Mesodermal cell (in vitro differentiated cells): ENCODE data around the gene KCNH4. TPM values are rescaled to one million over a fixed set of nuclear protein-coding genes. Genes with fewer than 3 reads are reported as not detected.
"Not testable (repeated sequence)": the region's sequence is repeated elsewhere in the genome, so short reads cannot be mapped to it uniquely, and the experiment has no call there.

Experiments used
- H3K27ac ChIP-seq: 2 replicates; pipeline ENCODE4 v1.7.0; 2013; ENCODE audit warnings: mild to moderate bottlenecking, low read depth, low read length, moderate library complexity; ENCODE audit not compliant: severe bottlenecking
- H3K36me3 ChIP-seq: 2 replicates; pipeline ENCODE4 v1.7.1; 2013; ENCODE audit warnings: mild to moderate bottlenecking, low read length, moderate library complexity; ENCODE audit not compliant: control insufficient read depth, insufficient read depth
- H3K4me1 ChIP-seq: one replicate; pipeline ENCODE4 v1.7.1; 2013; ENCODE audit warnings: mild to moderate bottlenecking, low read length; ENCODE audit not compliant: insufficient read depth, control insufficient read depth, poor library complexity, severe bottlenecking
- H3K4me3 ChIP-seq: 2 replicates; pipeline ENCODE4 v1.7.0; 2013; ENCODE audit warnings: low read length, control low read depth, mild to moderate bottlenecking; ENCODE audit not compliant: insufficient read depth, poor library complexity, severe bottlenecking; ENCODE audit errors: extremely low read depth
- H3K9me3 ChIP-seq: 2 replicates; pipeline ENCODE4 v1.7.1; 2013; ENCODE audit warnings: mild to moderate bottlenecking, low read length, moderate library complexity; ENCODE audit not compliant: control insufficient read depth
- WGBS, 2 experiments: methylation state at CpG; one replicate each; pipeline ENCODE4 v1.1.5; 2013; ENCODE audit warnings: missing lambda C conversion rate in 2 of 2; ENCODE audit not compliant: insufficient coverage in 2 of 2; 5-methylcytosine and 5-hydroxymethylcytosine counted together
- polyA plus RNA-seq, 2 experiments: library from polyadenylated mRNA; stranded (reverse); fragments of 50-300 nt; gene quantifications; one replicate each; pipeline ENCODE4 v1.2.3, GENCODE V29; 2013

KCNH4 gene
- polyA plus RNA-seq (2013, experiment 1 of 2) = 0.07 TPM
- polyA plus RNA-seq (2013, experiment 2 of 2) = not detected

DNA sequence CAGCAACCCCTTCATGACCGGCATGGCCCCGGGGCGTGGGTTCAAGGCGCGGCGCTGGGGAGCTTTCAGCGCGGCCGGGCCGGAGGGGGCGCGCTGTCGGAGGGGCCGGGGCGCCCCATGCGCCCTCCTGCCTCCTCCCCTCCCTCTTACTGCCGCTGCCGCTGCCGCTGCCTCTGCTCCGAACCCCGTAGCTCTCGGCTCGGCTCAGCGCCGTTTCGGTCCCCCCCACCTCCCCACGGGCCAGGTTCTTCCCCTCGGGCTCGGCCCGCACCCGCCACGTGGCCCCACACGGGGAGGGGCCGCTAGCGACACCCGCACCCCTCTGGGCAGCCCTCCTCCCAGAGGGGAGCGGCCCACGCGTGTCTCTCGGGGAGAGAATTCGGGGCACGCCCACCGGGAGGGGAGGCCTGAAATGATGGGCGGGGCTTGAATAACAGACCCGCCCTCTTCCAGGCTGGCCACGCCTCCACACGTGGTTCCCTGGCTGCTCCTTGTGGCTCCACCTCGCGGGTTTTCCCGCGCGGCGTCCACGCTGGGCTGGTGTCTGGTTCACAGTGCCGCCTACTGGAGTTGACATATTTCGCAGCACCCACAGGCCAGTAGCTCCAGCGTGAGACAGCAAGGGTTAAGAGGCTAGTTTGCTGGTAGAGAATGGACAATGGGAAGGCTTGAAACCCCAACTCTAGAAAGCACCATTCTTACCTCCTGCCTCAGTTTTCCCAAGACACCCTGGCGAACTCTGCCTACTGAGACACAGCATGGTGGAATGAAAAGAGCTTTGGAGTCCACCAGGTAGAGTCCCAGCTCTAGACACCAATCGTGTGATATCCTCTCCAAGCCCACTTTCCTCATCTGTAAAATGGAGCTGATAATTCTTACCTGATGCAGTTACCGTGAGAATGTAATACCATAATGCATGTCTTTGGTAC is at the start of gene KCNH4:
Gene KCNH4 (minus strand): TSS at position 221 of the 929 bp plus-strand sequence. CDS start 197 bp downstream, at position 24.
- Histone ChIP-seq H3K4me3 (peak within 1 kb of the TSS; percentile 2), H3K9me3 (no peaks in the 10 kb centered on the region), H3K4me1 (peaks cover 9% of the 10 kb centered on the region), H3K36me3 (no peaks in the 10 kb centered on the region), H3K27ac (no peak within 1 kb of the TSS)
- WGBS, 2 experiments = 2% methylated on average over 32 to 45 of the region's 60 CpGs

DNA sequence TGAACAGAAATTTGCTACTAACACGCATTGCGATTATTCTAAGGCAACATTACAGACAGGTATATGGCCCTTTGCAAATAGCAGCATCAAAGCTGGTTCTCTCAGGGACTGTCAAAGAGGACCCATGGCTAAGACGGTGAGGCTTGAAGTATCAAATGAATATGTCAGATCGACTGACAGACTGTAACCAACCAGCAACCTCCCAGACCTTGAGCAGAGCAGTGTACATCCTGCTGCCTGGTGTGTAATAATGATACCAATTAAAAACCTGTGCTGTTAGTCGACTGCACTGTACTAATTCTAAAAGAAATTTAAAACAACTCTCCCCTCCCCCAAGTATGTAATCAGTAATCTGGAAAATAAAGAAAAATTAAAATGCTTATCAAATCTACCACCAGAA is 49.3 kb upstream of the KCNH4 start:
- Histone ChIP-seq H3K4me1 (peaks cover 3% of the 10 kb centered on the region), H3K36me3 (peaks cover 12% of the 10 kb centered on the region), H3K4me3 (no peak overlapping the region), H3K9me3 (no peaks in the 10 kb centered on the region), H3K27ac (no peak overlapping the region)
- WGBS, 2 experiments = 93 to 95% methylated on average over 2 to 4 of the region's 5 CpGs

DNA sequence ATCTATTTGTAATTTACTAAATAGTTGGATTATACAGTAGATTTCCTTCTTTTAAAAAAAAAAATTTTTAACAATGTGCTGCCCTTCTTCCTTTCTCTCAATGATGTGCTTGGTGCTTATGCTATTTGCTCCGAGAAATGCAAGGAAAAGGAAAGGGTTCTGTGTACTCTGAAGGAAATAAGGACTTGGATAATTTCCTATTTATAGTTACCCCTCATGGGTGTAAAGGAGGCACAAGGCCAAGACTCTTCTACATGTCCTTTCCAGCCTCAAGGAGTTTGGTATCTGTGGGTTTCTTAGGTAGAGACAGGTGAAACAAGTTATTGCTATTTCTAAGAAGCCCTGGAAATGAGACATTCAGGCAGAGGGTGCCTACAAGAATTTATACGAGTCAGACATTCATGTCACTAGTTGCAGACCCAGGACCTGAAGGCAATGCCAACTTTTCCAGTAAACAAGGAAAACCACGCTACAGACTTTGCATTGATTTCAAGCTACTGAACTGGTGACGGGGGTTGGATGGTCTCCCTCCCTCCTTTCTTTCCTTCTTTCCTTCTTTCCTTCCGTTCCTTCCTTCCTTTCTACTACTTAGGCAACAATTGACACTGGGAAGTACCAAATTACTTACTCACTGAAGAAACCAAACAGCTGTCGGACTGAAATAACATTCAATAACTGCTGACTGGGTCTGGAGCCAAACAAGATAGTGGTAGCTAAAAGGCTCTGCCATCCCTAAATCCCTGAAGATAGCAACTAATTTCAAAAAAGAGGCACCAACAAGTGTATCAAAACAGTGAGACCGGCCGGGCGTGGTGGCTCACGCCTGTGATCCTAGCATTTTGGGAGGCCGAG is 47.1 kb upstream of the KCNH4 start:
- H3K9me3 ChIP-seq = no peaks in the 10 kb centered on the region
- H3K27ac ChIP-seq = no peak overlapping the region
- H3K4me1 ChIP-seq = peaks cover 3% of the 10 kb centered on the region
- H3K36me3 ChIP-seq = peaks cover 28% of the 10 kb centered on the region
- no peak overlapping the region for H3K4me3 ChIP-seq
- 90 to 94% methylated on average over 8 to 10 of the region's 11 CpGs for WGBS, 2 experiments

DNA sequence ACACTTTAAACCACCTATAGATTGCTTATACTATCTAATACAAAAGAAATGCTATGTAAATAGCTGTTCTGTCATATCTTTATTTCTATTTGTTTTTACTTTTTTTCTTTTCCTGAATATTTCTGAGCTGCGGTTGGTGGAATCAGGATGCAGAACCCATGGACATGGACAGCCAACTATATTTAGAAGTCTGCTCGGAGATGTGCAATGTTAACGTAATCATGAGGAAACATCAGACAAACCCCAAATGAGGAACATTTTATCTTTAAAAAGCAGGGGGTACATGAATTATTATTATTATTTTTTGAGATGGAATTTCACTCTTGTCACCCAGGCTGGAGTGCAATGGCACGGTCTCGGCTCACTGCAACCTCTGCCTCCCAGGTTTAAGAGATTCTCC is 44.7 kb upstream of the KCNH4 start:
- peaks cover 42% of the 10 kb centered on the region for H3K36me3 ChIP-seq
- H3K4me1 ChIP-seq = peaks cover 3% of the 10 kb centered on the region
- WGBS, 2 experiments = 90 to 93% methylated on average over 2 to 4 of the region's 5 CpGs
- H3K9me3 ChIP-seq = no peaks in the 10 kb centered on the region
- H3K27ac ChIP-seq = no peak overlapping the region
- no peak overlapping the region for H3K4me3 ChIP-seq

DNA sequence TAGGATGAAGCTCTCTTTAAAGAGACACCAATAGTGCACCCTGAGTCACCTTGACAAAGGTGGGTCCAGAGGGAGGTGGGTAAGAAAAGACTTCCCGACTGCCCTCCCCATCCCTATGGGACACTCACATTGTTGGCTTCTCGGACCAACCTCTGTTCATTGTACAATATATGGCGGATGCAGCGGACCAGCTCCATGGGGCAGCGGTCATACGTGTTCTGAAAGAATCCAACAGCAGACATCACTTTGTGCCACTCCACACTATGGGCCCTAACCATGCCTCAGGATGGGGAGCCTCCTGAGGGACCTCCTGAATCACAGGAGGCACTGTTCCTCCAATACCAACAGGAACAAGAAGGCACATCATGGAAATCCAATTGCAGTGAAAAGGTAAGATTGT is 43.7 kb upstream of the KCNH4 start:
- Histone ChIP-seq H3K4me3 (no peak overlapping the region), H3K27ac (no peak overlapping the region), H3K9me3 (no peaks in the 10 kb centered on the region), H3K36me3 (peaks cover 42% of the 10 kb centered on the region), H3K4me1 (peaks cover 3% of the 10 kb centered on the region)
- 90 to 100% methylated on average over 6 of the region's 6 CpGs for WGBS, 2 experiments

DNA sequence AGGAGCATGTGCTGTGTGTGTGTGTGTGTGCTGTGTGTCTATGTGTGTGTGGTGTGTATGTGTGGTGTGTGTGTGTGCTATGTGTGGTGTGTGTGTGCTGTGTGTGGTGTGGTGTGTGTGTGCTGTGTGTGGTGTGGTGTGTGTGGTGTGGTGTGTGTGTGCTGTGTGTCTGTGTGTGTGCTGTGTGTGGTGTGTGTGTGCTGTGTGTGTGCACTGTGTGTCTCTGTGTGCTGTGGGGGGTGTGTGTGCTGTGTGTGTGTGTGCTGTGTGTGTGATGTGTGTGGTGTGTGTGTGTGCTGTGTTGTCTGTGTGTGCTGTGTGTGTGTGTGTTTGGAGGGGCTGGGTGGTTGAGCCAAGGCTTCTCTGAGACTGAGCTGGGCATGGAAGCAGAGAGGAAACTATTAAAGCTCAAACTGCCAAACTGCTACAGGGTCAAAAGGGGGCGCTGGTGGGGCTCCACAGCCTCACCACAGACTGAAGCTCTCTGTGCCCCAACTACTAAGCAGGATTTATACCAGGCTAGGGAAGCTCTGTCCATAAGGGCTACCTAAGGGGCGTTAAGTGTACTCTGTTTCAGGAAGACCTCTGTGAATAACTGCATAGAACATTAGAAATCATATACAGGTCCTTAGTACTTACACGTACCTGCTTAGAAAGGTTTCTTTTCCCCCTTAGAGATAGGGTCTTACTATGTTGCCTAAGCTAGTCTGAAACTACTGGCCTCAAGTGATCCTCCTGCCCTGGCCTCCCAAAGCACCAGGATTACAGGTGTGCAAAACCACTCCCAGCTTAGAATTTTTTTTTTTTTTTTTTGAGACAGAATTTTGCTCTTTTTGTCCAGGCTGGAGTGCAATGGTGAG is 41.2 kb upstream of the KCNH4 start:
- H3K4me1 ChIP-seq = no peaks in the 10 kb centered on the region
- no peaks in the 10 kb centered on the region for H3K9me3 ChIP-seq
- H3K27ac ChIP-seq = no peak overlapping the region
- WGBS, 2 experiments = 53 to 86% methylated on average over 1 to 3 of the region's 3 CpGs
- H3K36me3 ChIP-seq = peaks cover 47% of the 10 kb centered on the region
- no peak overlapping the region for H3K4me3 ChIP-seq

DNA sequence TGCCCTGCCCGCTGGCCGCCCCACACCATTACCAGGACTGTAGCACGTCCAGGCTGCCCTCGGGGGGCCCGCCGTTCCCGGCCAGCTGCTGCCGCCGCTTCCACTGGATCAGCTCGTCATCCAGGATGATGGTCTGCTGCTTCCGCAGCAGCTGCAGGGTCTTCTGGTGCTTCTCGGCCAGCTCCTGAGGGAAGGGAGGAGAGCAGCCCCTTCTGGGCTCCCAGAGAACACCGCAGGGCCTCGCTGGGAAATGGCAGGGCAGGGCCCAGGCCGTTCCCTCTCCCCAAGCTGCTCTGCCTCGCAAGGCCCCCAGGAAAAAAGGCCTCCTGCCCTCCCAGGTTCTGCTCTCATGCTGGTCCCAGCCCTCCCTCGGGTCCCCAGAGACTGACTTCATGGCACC is 38.3 kb upstream of the KCNH4 start:
- not testable (repeated sequence) for H3K4me3 ChIP-seq, H3K4me1 ChIP-seq, H3K9me3 ChIP-seq, H3K27ac ChIP-seq
- WGBS, 2 experiments = no CpG with 5 or more reads among the region's 17 CpGs
- peaks cover 58% of the 10 kb centered on the region for H3K36me3 ChIP-seq

DNA sequence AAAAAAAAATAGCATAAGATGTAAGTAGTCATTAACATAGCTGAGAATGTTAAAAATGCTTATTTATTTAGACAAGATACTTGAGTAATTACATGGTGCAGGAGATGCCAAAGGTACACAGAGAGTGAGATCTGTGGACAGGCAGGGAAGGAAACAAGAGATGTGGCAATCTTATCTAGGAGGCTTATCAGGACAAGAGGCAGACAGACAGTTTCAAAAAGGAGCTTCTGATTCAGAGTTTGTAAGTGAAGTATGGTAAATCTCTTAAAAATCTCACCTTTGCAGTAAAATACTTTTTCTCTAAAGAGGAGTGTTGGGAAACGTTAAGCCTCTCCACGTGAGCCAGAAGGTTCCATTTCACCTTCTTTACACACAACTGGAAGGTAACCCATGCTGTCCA is 33.2 kb upstream of the KCNH4 start:
- H3K9me3 ChIP-seq = no peaks in the 10 kb centered on the region
- 100% methylated on average over 1 of the region's 2 CpGs; no CpG with 5 or more reads in 1 of the 2 experiments for WGBS, 2 experiments
- H3K4me1 ChIP-seq = no peaks in the 10 kb centered on the region
- no peak overlapping the region for H3K27ac ChIP-seq
- peaks cover 80% of the 10 kb centered on the region for H3K36me3 ChIP-seq
- H3K4me3 ChIP-seq = no peak overlapping the region

DNA sequence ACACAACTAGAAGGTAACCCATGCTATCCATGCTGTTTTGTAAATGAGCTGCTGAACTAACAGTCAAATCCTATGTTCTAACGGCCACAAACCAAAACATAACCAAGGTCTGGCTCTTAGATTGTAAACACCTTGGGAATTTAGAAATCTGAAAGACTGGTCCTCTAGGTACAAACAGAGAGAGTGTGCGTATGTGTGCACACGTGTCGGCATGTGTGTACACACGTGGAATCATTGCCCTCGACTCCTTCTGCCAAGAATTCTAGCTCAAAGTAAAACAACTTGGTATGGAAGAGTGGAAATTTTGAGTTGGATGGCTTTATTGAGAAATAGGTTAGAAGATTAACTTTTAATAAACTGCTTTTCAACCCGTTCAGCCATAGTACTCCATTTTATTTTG is 31.4 kb upstream of the KCNH4 start:
- Histone ChIP-seq H3K4me3 (no peak overlapping the region), H3K9me3 (no peaks in the 10 kb centered on the region), H3K36me3 (peaks cover 86% of the 10 kb centered on the region), H3K27ac (no peak overlapping the region), H3K4me1 (no peaks in the 10 kb centered on the region)
- 91 to 97% methylated on average over 4 to 7 of the region's 7 CpGs for WGBS, 2 experiments

DNA sequence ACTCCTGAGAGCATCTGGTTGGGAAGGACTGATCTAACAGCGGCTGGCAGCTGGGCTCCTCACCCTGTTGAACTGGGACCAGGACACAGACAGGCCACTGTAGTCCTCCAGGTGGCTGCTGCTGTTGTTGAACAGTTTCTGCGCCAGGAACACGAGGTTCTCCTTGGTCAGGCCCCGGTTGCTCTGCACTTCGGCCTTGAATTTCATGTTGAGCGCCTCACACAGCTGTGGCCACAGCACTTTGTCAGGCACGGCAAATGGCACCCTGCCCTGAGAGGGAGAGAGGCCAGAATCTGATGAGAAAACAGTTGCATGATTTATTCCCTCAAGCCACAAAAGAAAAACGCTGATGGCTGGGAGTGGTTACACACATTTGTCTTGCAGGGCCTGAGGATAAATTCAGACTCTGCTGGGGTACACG is 31.0 kb upstream of the KCNH4 start:
- H3K4me3 ChIP-seq, H3K4me1 ChIP-seq, H3K9me3 ChIP-seq, H3K27ac ChIP-seq: not testable (repeated sequence)
- H3K36me3 ChIP-seq = peaks cover 87% of the 10 kb centered on the region
- 92 to 93% methylated on average over 3 to 4 of the region's 9 CpGs for WGBS, 2 experiments
